PC-3 (cell line): ENCODE data around the gene IL1B.

Experiments
- EZH2 ChIP-seq: fragments of 300-600 bp; sonication (generic); IDR thresholded peaks from one replicate; pipeline ENCODE4 v1.6.1; 2017; ENCODE audit warnings: antibody characterized with exemption, mild to moderate bottlenecking, low read length; ENCODE audit not compliant: unreplicated experiment
- EZH2phosphoT487 ChIP-seq: fragments of 300-600 bp; sonication (generic); IDR thresholded peaks from 2 replicates; pipeline ENCODE4 v1.6.1; 2018; ENCODE audit warnings: mild to moderate bottlenecking, antibody characterized with exemption, low read length, borderline replicate concordance
- TF ChIP-seq, protein P1 (sequence below): fragments of 300-600 bp; sonication (generic); conservative IDR thresholded peaks from 2 replicates; pipeline ENCODE4 v1.5.1; 2017; ENCODE audit warnings: antibody characterized with exemption, low read depth, mild to moderate bottlenecking, low read length

DNA sequence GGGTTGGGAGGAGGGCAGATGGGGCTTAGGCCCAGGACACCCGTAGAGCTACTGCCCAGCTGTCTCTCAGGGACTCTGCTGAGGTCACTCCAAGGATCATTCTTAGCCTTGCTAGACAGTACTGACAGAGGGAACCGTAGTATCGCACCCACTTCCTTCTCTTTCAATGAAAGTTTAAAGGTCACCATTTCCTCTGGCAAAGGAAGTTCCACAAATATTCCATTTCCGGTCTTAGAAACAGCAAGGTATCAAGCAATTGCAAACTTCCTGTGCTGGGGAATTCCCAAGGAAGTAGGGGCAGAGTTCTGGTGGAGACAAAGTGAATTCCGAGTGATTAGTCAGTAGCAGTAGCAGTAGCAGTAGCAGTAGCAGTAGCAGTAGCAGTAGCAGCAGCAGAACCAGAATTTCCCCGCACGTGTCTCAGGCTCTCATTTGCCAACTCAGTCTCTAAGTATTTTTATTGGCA is 24.7 kb downstream of the IL1B start:
- TF ChIP-seq EZH2: no peak
- TF ChIP-seq, protein P1, sequence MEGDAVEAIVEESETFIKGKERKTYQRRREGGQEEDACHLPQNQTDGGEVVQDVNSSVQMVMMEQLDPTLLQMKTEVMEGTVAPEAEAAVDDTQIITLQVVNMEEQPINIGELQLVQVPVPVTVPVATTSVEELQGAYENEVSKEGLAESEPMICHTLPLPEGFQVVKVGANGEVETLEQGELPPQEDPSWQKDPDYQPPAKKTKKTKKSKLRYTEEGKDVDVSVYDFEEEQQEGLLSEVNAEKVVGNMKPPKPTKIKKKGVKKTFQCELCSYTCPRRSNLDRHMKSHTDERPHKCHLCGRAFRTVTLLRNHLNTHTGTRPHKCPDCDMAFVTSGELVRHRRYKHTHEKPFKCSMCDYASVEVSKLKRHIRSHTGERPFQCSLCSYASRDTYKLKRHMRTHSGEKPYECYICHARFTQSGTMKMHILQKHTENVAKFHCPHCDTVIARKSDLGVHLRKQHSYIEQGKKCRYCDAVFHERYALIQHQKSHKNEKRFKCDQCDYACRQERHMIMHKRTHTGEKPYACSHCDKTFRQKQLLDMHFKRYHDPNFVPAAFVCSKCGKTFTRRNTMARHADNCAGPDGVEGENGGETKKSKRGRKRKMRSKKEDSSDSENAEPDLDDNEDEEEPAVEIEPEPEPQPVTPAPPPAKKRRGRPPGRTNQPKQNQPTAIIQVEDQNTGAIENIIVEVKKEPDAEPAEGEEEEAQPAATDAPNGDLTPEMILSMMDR: no peak
- TF ChIP-seq EZH2phosphoT487: no peak
